Ovary (tissue), 3 donors: Measurements from ENCODE around the gene DICER1.

Experiments
- CTCF ChIP-seq, 3 donors: fragments of 450-650 bp in 2 of 3; fragments of 200-600 bp in 1 of 3; IDR thresholded peaks; one replicate each; pipeline versions ENCODE4 v1.5.1 to v1.8.0; 2016 to 2022; ENCODE audit warnings: antibody characterized with exemption in 3 of 3, mild to moderate bottlenecking in 1 of 3
- EP300 ChIP-seq: sonication (generic); formaldehyde crosslinking; IDR thresholded peaks from one replicate; pipeline ENCODE4 v1.6.1; 2017; ENCODE audit warnings: antibody characterized with exemption
- POLR2A ChIP-seq: fragments of 450-650 bp; IDR thresholded peaks from one replicate; pipeline ENCODE4 v1.6.1; 2017; ENCODE audit warnings: antibody characterized with exemption, mild to moderate bottlenecking, moderate library complexity
- donor health status: DM: no; HTN: no; CAD: no.

GRCh38 chr14:95069018-95069417, 88.3 kb downstream of the DICER1 start:
- TF ChIP-seq CTCF (IDR thresholded peaks at IDR 0.05) (no peak), POLR2A (no peak), EP300 (no peak)
